ENCODE data around the gene SSBP4. TPM values are rescaled to one million over a fixed set of nuclear protein-coding genes. Genes with fewer than 3 reads are reported as not detected.

SSBP4 gene
- total RNA-seq, 1 experiment from 2014 or later, result 97.5 TPM

DNA sequence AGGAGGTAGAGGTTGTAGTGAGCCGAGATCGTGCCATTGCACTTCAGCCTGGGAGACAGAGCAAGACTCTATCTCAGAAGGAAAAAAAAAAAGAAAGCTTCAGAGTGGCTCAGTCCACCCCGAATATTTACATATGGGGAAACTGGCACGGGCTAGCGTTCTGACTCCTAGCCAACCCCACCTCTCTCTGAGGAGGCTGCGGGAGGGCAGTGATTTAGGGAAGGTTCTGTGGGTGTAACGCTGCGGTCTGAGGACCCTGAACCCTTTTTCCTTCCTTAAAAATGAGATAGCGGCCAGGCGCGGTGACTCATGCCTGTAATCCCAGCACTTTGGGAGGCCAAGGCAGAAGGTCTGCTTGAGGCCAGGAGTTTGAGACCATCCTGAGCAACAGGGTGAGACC is 26.8 kb upstream of the SSBP4 start:
- no peaks in the 10 kb centered on the region for H3K36me3 ChIP-seq (ENCODE audit: low read depth, low read length)
- H3K79me2 ChIP-seq (ENCODE audit: low read length), result no peaks in the 10 kb centered on the region
- no peak overlapping the region for H3K4me2 ChIP-seq (ENCODE audit: low read length)
- no peaks in the 10 kb centered on the region for H3K9me2 ChIP-seq (replicated peaks; ENCODE audit: low read length)
- POLR2A ChIA-PET (ENCODE audit: unreplicated experiment), result interaction anchor here (0.7 kb wide), 1 partner anchor 111 kb away, joined by 6 read pairs; the partner anchor contains the start of gene JUND
- H3K27ac ChIP-seq (ENCODE audit: low read length), result no peak overlapping the region
- no peak for ATAC-seq
- H4K20me1 ChIP-seq (ENCODE audit: low read length), result no peaks in the 10 kb centered on the region
- H3K27me3 ChIP-seq (ENCODE audit: low read length), result no peaks in the 10 kb centered on the region
- H3F3A ChIP-seq (ENCODE audit: low read length, unreplicated experiment), result no peaks in the 10 kb centered on the region
- CTCF ChIA-PET, result interaction anchor here (1.0 kb wide), 1 partner anchor 113 kb away, joined by 3 read pairs; no protein-coding TSS in a partner anchor
- no peak for DNase-seq
- H3K9me3 ChIP-seq (ENCODE audit: low read length), result no peaks in the 10 kb centered on the region
- H3K9ac ChIP-seq (ENCODE audit: low read length), result no peak overlapping the region
- TF ChIP-seq EZH2phosphoT487 (IDR thresholded peaks at IDR 0.05; ENCODE audit: borderline replicate concordance, low read length), result no peak
- intact Hi-C loops (cut with micrococcal nuclease), result no loop called here
- no peak overlapping the region for H2AFZ ChIP-seq (ENCODE audit: low read length)
- no peaks in the 10 kb centered on the region for H3K4me1 ChIP-seq (ENCODE audit: insufficient read depth, low read length)
- BruUV-seq (replicated peaks), result no TSS peak
- no peak overlapping the region for H3K4me3 ChIP-seq (ENCODE audit: low read length)

DNA sequence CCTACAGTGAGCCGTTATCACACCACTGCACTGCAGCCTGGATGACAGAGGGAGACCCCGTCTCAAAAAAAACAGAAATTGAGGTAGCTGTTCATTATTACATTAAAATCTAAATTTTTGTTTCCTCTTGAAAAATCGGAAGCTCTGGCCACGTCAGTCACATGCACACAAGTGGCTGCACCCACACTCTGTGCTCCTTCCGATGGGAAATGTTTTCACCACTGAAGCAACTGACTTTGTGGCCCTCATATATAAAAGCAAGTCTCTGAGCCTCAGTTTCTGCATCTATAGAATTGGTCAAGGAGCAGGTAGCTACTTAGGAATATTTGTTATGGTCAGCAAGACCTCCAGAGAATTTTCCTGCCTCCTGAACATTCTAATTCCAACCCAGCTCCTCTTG is 26.3 kb upstream of the SSBP4 start:
- POLR2A ChIA-PET (ENCODE audit: unreplicated experiment), result interaction anchor here (0.7 kb wide), 1 partner anchor 111 kb away, joined by 6 read pairs; the partner anchor contains the start of gene JUND
- no peak for DNase-seq
- Histone ChIP-seq H3K9ac (ENCODE audit: low read length) (no peak overlapping the region), H3K79me2 (ENCODE audit: low read length) (no peaks in the 10 kb centered on the region), H3K4me2 (ENCODE audit: low read length) (no peak overlapping the region), H3K4me1 (ENCODE audit: insufficient read depth, low read length) (no peaks in the 10 kb centered on the region), H3K4me3 (ENCODE audit: low read length) (no peak overlapping the region), H3K36me3 (ENCODE audit: low read depth, low read length) (no peaks in the 10 kb centered on the region), H3K27ac (ENCODE audit: low read length) (no peak overlapping the region), H3K9me2 (replicated peaks; ENCODE audit: low read length) (no peaks in the 10 kb centered on the region), H3K27me3 (ENCODE audit: low read length) (no peaks in the 10 kb centered on the region), H3F3A (ENCODE audit: low read length, unreplicated experiment) (no peaks in the 10 kb centered on the region), H2AFZ (ENCODE audit: low read length) (no peak overlapping the region), H4K20me1 (ENCODE audit: low read length) (no peaks in the 10 kb centered on the region), H3K9me3 (ENCODE audit: low read length) (no peaks in the 10 kb centered on the region)
- no TSS peak for BruUV-seq (replicated peaks)
- intact Hi-C loops (cut with micrococcal nuclease), result no loop called here
- ATAC-seq, result no peak
- CTCF ChIA-PET, result interaction anchor here (1.0 kb wide), 1 partner anchor 113 kb away, joined by 3 read pairs; no protein-coding TSS in a partner anchor
- TF ChIP-seq EZH2phosphoT487 (IDR thresholded peaks at IDR 0.05; ENCODE audit: borderline replicate concordance, low read length), result no peak
- TF ChIP-seq EZH2 (IDR thresholded peaks at IDR 0.05; ENCODE audit: low read length, unreplicated experiment), result no peak
- TF ChIP-seq, protein P1, sequence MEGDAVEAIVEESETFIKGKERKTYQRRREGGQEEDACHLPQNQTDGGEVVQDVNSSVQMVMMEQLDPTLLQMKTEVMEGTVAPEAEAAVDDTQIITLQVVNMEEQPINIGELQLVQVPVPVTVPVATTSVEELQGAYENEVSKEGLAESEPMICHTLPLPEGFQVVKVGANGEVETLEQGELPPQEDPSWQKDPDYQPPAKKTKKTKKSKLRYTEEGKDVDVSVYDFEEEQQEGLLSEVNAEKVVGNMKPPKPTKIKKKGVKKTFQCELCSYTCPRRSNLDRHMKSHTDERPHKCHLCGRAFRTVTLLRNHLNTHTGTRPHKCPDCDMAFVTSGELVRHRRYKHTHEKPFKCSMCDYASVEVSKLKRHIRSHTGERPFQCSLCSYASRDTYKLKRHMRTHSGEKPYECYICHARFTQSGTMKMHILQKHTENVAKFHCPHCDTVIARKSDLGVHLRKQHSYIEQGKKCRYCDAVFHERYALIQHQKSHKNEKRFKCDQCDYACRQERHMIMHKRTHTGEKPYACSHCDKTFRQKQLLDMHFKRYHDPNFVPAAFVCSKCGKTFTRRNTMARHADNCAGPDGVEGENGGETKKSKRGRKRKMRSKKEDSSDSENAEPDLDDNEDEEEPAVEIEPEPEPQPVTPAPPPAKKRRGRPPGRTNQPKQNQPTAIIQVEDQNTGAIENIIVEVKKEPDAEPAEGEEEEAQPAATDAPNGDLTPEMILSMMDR (conservative IDR thresholded peaks at IDR 0.05; ENCODE audit: low read depth, low read length), result no peak

DNA sequence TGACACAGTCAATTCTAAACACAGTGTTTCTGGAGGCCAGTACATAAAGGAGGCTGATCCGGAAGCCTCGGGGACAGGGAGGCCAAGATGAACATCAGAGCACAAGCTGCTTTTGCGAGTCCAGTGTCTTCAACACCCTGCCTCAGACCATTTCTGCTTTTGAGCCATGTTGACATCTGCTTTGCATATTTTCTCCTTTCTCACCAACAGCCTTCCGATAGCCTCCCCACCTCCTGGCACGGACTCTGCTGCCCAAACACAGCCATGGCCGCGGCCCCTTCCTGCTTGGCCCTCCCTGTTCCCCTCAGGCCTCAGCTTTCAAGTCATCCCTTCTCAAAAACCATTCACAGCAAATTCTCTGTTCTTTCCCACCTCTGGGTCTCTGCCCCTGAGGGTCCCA is 25.4 kb upstream of the SSBP4 start:
- no peak overlapping the region for H3K4me2 ChIP-seq (ENCODE audit: low read length)
- no peaks in the 10 kb centered on the region for H3K9me2 ChIP-seq (replicated peaks; ENCODE audit: low read length)
- no peak overlapping the region for H2AFZ ChIP-seq (ENCODE audit: low read length)
- intact Hi-C loops (cut with micrococcal nuclease), result no loop called here
- no peak overlapping the region for H3K9ac ChIP-seq (ENCODE audit: low read length)
- H3K9me3 ChIP-seq (ENCODE audit: low read length), result no peaks in the 10 kb centered on the region
- H4K20me1 ChIP-seq (ENCODE audit: low read length), result no peaks in the 10 kb centered on the region
- no peak for TF ChIP-seq EZH2 (IDR thresholded peaks at IDR 0.05; ENCODE audit: low read length, unreplicated experiment)
- no peak for TF ChIP-seq EZH2phosphoT487 (IDR thresholded peaks at IDR 0.05; ENCODE audit: borderline replicate concordance, low read length)
- TF ChIP-seq, protein P1 (conservative IDR thresholded peaks at IDR 0.05; ENCODE audit: low read depth, low read length), result no peak
- DNase-seq (no peak), ATAC-seq (no peak)
- ChIA-PET CTCF (no interaction called here), POLR2A (ENCODE audit: unreplicated experiment) (no interaction called here)
- H3K4me1 ChIP-seq (ENCODE audit: insufficient read depth, low read length), result no peaks in the 10 kb centered on the region
- H3F3A ChIP-seq (ENCODE audit: low read length, unreplicated experiment), result no peaks in the 10 kb centered on the region
- no TSS peak for BruUV-seq (replicated peaks)
- H3K27ac ChIP-seq (ENCODE audit: low read length), result no peak overlapping the region
- H3K27me3 ChIP-seq (ENCODE audit: low read length), result no peaks in the 10 kb centered on the region
- no peaks in the 10 kb centered on the region for H3K36me3 ChIP-seq (ENCODE audit: low read depth, low read length)
- H3K79me2 ChIP-seq (ENCODE audit: low read length), result no peaks in the 10 kb centered on the region
- no peak overlapping the region for H3K4me3 ChIP-seq (ENCODE audit: low read length)

All from PC-3 (cell line).